Measurements from ENCODE around the gene SRSF7.

DNA sequence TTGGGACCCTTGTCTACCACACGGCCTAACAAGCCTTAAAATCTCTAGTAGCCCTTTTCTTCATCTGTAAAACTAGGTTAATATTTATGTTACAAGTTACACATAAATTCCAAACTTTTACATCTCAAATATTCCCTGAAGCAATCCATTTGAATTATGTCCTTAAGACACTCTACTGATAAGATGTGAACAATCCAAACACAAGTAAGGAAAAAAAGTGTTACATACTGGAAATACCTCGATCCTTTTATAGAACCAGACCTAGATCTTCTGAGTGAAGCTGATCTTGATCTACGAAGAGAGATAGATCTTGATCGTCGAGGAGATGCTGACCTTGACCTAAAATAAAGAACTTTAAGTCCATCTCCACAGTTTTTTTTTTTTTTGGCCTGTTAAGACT, 3.3 kb downstream of the SRSF7 start:
- TF ChIP-seq, protein P1, sequence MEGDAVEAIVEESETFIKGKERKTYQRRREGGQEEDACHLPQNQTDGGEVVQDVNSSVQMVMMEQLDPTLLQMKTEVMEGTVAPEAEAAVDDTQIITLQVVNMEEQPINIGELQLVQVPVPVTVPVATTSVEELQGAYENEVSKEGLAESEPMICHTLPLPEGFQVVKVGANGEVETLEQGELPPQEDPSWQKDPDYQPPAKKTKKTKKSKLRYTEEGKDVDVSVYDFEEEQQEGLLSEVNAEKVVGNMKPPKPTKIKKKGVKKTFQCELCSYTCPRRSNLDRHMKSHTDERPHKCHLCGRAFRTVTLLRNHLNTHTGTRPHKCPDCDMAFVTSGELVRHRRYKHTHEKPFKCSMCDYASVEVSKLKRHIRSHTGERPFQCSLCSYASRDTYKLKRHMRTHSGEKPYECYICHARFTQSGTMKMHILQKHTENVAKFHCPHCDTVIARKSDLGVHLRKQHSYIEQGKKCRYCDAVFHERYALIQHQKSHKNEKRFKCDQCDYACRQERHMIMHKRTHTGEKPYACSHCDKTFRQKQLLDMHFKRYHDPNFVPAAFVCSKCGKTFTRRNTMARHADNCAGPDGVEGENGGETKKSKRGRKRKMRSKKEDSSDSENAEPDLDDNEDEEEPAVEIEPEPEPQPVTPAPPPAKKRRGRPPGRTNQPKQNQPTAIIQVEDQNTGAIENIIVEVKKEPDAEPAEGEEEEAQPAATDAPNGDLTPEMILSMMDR (IDR thresholded peaks at IDR 0.05; ENCODE audit: borderline replicate concordance, extremely low read depth, low read length, poor library complexity, severe bottlenecking), result no peak
- TF ChIP-seq EZH2 (IDR thresholded peaks at IDR 0.05; ENCODE audit: borderline replicate concordance, low read depth, low read length, severe bottlenecking), result no peak

Measured in DND-41 (cell line).